MM.1S (cell line): ENCODE measurements around the gene MCM7.

Source experiments
- CTCF ChIP-seq: fragments of 300-600 bp; sonication (generic); IDR thresholded peaks from 2 replicates; pipeline ENCODE4 v1.5.1; 2016; ENCODE audit warnings: antibody characterized with exemption, low read length, mixed read lengths
- EZH2 ChIP-seq: fragments of 300-600 bp; sonication (generic); optimal IDR thresholded peaks from 2 replicates; pipeline ENCODE3; 2017; ENCODE audit warnings: low read depth, mild to moderate bottlenecking, antibody characterized with exemption, low read length, mixed read lengths

- TF ChIP-seq CTCF (no peak), EZH2 (no peak)
Observed at GRCh38 chr7:100126931-100127865, 26.0 kb upstream of the MCM7 start, which contains the start of gene MBLAC1.
